ENCODE measurements around the gene PROSER2. TPM values are rescaled to one million over a fixed set of nuclear protein-coding genes. Genes with fewer than 3 reads are reported as not detected.

PROSER2 gene
- total and polyA plus RNA-seq, 2 donors (not counting 3 experiments of a cell fraction or from before 2014, with no cell fraction given), result 5.9 to 22.6 TPM

DNA sequence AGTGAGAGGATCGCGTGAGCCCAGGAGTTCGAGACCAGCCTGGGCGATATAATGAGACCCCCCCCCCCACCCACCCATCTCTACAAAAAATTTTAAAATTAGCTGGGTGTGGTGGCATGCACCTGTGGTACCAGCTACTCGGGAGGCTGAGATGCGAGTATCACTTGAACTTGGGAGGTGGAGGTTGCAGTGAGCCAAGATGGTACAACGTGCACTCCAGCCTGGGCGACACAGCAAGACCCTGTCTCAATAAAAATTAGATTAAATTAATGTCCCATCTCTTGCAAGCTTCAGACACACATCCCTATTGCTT, 391 bp upstream of the PROSER2 start:
- intact Hi-C loops (cut with micrococcal nuclease) (loop anchor here (2.0 to 5.0 kb wide), 3 partner anchors 40 to 100 kb away; no protein-coding TSS in a partner anchor), dilution Hi-C loops (cut with MboI; ENCODE audit: extremely low pct_ligation_motif_present, low sequenced_read_pairs) (no loop called here)
- Histone ChIP-seq H3K4me3 (replicated peaks in 1 of 3; ENCODE audit: insufficient read depth in 1 of 3, low read depth in 1 of 3, low read length in 3 of 3) (peak overlapping the region; percentile 82 to 99 (median 89)), H3K9ac (replicated peaks; ENCODE audit: extremely low read depth, insufficient read depth, low read length) (peak overlapping the region; percentile 84), H3K4me1 (ENCODE audit: control insufficient read depth, extremely low read depth, insufficient read depth, low read length) (peaks cover 4% of the 10 kb centered on the region), H2AFZ (ENCODE audit: low read depth, low read length) (peak overlapping the region; percentile 78), H3K4me2 (ENCODE audit: insufficient read depth, low read length) (peak overlapping the region; percentile 57), H4K20me1 (replicated peaks; ENCODE audit: control insufficient read depth, extremely low read depth, insufficient read depth, low read length) (no peaks in the 10 kb centered on the region), H3K27ac (ENCODE audit: insufficient read depth, low read depth, low read length) (peak overlapping the region; percentile 43), H3K9me1 (replicated peaks; ENCODE audit: control insufficient read depth, extremely low read depth, insufficient read depth, low read length) (no peaks in the 10 kb centered on the region), H3K9me3 (replicated peaks; ENCODE audit: control insufficient read depth, insufficient read depth, low read length) (no peaks in the 10 kb centered on the region), H3K79me2 (ENCODE audit: control insufficient read depth, insufficient read depth, low read length) (peaks cover 29% of the 10 kb centered on the region), H3K27me3 (ENCODE audit: control insufficient read depth in 2 of 2, insufficient read depth in 2 of 2, low read length in 2 of 2) (no peaks in the 10 kb centered on the region), H3K36me3 (ENCODE audit: control insufficient read depth in 2 of 2, extremely low read depth in 1 of 2, insufficient read depth in 2 of 2, low read length in 2 of 2) (no peaks in the 10 kb centered on the region)
- POLR2A ChIA-PET, result interaction anchor here (1.0 kb wide), 1 partner anchor 9 kb away, joined by 4 read pairs; no protein-coding TSS in a partner anchor
- FAIRE-seq, result no peak
- CTCF ChIA-PET, result interaction anchor here (0.7 to 5.6 kb wide), 4 partner anchors 14 to 40 kb away, joined by 3 to 80 read pairs (median 6); no protein-coding TSS in a partner anchor
- no peak for DNase-seq (ENCODE audit: low read depth, low spot score)
- TF ChIP-seq POLR2A (IDR thresholded peaks at IDR 0.05; ENCODE audit: low read depth, low read length), result no peak
- no peak for TF ChIP-seq CTCF (IDR thresholded peaks at IDR 0.05; ENCODE audit: extremely low read depth in 1 of 2, insufficient read depth in 1 of 2, low read depth in 1 of 2, low read length in 2 of 2)
- no peak for TF ChIP-seq GATA2 (IDR thresholded peaks at IDR 0.05; ENCODE audit: insufficient read depth, insufficient read length, low read depth, low read length)
- TF ChIP-seq MYC (IDR thresholded peaks at IDR 0.05; ENCODE audit: low read depth, low read length), result no peak
- TF ChIP-seq POLR2AphosphoS5 (IDR thresholded peaks at IDR 0.05; ENCODE audit: insufficient read depth, low read depth, low read length), result no peak
- no peak for TF ChIP-seq FOS (IDR thresholded peaks at IDR 0.05; ENCODE audit: borderline replicate concordance, insufficient read depth, low read length)
- no peak for TF ChIP-seq JUN (IDR thresholded peaks at IDR 0.05; ENCODE audit: borderline replicate concordance, insufficient read depth, insufficient read length, low read depth)
- no peak for TF ChIP-seq MAX (IDR thresholded peaks at IDR 0.05; ENCODE audit: insufficient read depth, insufficient read length)
- TF ChIP-seq EZH2 (IDR thresholded peaks at IDR 0.05; ENCODE audit: borderline replicate concordance, low read depth, low read length, severe bottlenecking), result no peak
- no TSS peak for BruUV-seq (replicated peaks)
